HCT116 (cell line): ENCODE data around the gene CTSW. TPM values are rescaled to one million over a fixed set of nuclear protein-coding genes. Genes with fewer than 3 reads are reported as not detected.

Source experiments
- ATAC-seq: fragments of 200-7000 bp; cut with Tn5 transposase; 2 replicates; pipeline ENCODE4 v1.9.1; 2020; ENCODE audit warnings: mild to moderate bottlenecking, moderate library complexity
- BruUV-seq: library from RNA; stranded (reverse); fragments of 400-500 nt; replicated peaks from 2 replicates; lab custom pipeline; 2021; lab: Mats Ljungman, UMichigan
- CTCF ChIA-PET: fragments of 300-600 bp; sonication (Branson Sonifier 250); formaldehyde crosslinking; loops from one replicate; lab custom pipeline; 2021; ENCODE audit warnings: antibody characterized with exemption; lab: Charles Lee
- POLR2A ChIA-PET: fragments of 300-600, 350-600 bp; sonication (Branson Sonifier 250); formaldehyde crosslinking; loops from one replicate; lab custom pipeline; 2021; ENCODE audit warnings: antibody characterized with exemption; lab: Charles Lee
- RAD21 ChIA-PET, 2 experiments: fragments of 300-600 bp; sonication (Branson Sonifier 250); formaldehyde crosslinking; loops; one replicate each; lab custom pipeline; 2023; ENCODE audit warnings: low total read pairs in 2 of 2; ENCODE audit not compliant: uncharacterized antibody in 2 of 2, unreplicated experiment in 2 of 2, low non-redundant PET in 1 of 2; lab: Charles Lee
- DNase-seq: peaks from one replicate; pipeline ENCODE4 v3.0.0-alpha.2; 2010; ENCODE audit warnings: low read depth, low spot score
- H2AFZ ChIP-seq: fragments of 200-600 bp; shearing (Covaris generic), sonication (generic); 2 replicates; pipeline ENCODE4 v1.6.1; 2017; ENCODE audit warnings: low read depth, mixed run types, mixed read lengths, antibody characterized with exemption, low read length; ENCODE audit not compliant: poor library complexity, severe bottlenecking
- H3K27ac ChIP-seq: 2 replicates; pipeline ENCODE4 v1.5.1; 2012; ENCODE audit warnings: low read depth, low read length
- H3K27me3 ChIP-seq: fragments of 200-600 bp; sonication (generic); 2 replicates; pipeline ENCODE4 v1.6.1; 2016; ENCODE audit warnings: mixed run types, low read length, mixed read lengths; ENCODE audit not compliant: insufficient read depth
- H3K36me3 ChIP-seq, 2 experiments: fragments of 200-500 bp in 1 of 2; fragments of 200-600 bp in 1 of 2; sonication (Bioruptor generic) in 1 of 2; sonication (generic) in 1 of 2; 2 replicates each; pipeline versions ENCODE4 v1.5.1 to v1.6.1; 2014 to 2016; ENCODE audit warnings: low read length in 2 of 2, inconsistent platforms in 1 of 2, mixed read lengths in 1 of 2, mixed run types in 1 of 2; ENCODE audit not compliant: insufficient read depth in 2 of 2, control insufficient read depth in 1 of 2
- H3K4me1 ChIP-seq, 2 experiments: fragments of 200-600 bp in 1 of 2; sonication (generic) in 1 of 2; 2 replicates each; pipeline versions ENCODE4 v1.5.1 to v1.6.1; 2012 to 2017; ENCODE audit warnings: low read length in 2 of 2, inconsistent platforms in 1 of 2, mild to moderate bottlenecking in 1 of 2, mixed read lengths in 1 of 2, mixed run types in 1 of 2, moderate library complexity in 1 of 2; ENCODE audit not compliant: insufficient read depth in 2 of 2, control insufficient read depth in 1 of 2
- H3K4me2 ChIP-seq: fragments of 200-600 bp; sonication (generic); 2 replicates; pipeline ENCODE4 v1.6.1; 2017; ENCODE audit warnings: mixed run types, low read length, mixed read lengths
- H3K4me3 ChIP-seq, 2 experiments: fragments of 200-600 bp in 1 of 2; sonication (generic) in 1 of 2; replicated peaks in 1 of 2; 2 replicates each; pipeline ENCODE4 v1.5.1; 2011 to 2016; ENCODE audit warnings: low read length in 2 of 2, control low read depth in 1 of 2, low read depth in 1 of 2, mild to moderate bottlenecking in 1 of 2, mixed read lengths in 1 of 2, mixed run types in 1 of 2
- H3K79me2 ChIP-seq: fragments of 200-600 bp; sonication (generic); 2 replicates; pipeline ENCODE4 v1.6.1; 2017; ENCODE audit warnings: mild to moderate bottlenecking, mixed run types, low read length, moderate library complexity, mixed read lengths; ENCODE audit not compliant: insufficient read depth
- H3K9ac ChIP-seq: fragments of 200-600 bp; sonication (generic); 2 replicates; pipeline ENCODE4 v1.6.1; 2016; ENCODE audit warnings: low read length, mixed read lengths
- H3K9me2 ChIP-seq: fragments of 200-600 bp; sonication (generic), shearing (Covaris generic); 2 replicates; pipeline ENCODE4 v1.6.1; 2017; ENCODE audit warnings: mixed run types, mild to moderate bottlenecking, moderate library complexity; ENCODE audit not compliant: insufficient read depth
- H3K9me3 ChIP-seq, 2 experiments: fragments of 200-500 bp in 1 of 2; fragments of 200-600 bp in 1 of 2; sonication (Bioruptor generic) in 1 of 2; sonication (generic) in 1 of 2; 2 replicates each; pipeline ENCODE4 v1.6.1; 2014 to 2017; ENCODE audit warnings: low read length in 2 of 2, mixed read lengths in 2 of 2, inconsistent platforms in 1 of 2, low read depth in 1 of 2, mild to moderate bottlenecking in 1 of 2, mixed run types in 1 of 2, moderate library complexity in 1 of 2; ENCODE audit not compliant: control insufficient read depth in 1 of 2, insufficient read depth in 1 of 2
- H4K20me1 ChIP-seq: fragments of 200-600 bp; sonication (generic), shearing (Covaris generic); 2 replicates; pipeline ENCODE4 v1.6.1; 2017; ENCODE audit warnings: mixed run types, mild to moderate bottlenecking, moderate library complexity; ENCODE audit not compliant: insufficient read depth
- CBX3 ChIP-seq: IDR thresholded peaks from 2 replicates; pipeline ENCODE4 v1.6.1; 2012; ENCODE audit warnings: low read depth
- CEBPB ChIP-seq: IDR thresholded peaks from 2 replicates; pipeline ENCODE4 v1.6.1; 2012; ENCODE audit warnings: low read depth
- ELF1 ChIP-seq: IDR thresholded peaks from 2 replicates; pipeline ENCODE4 v1.6.1; 2012; ENCODE audit warnings: low read depth, borderline replicate concordance
- EZH2 ChIP-seq: fragments of 200-600 bp; sonication (generic); IDR thresholded peaks from 2 replicates; pipeline ENCODE4 v1.6.1; 2017; ENCODE audit warnings: antibody characterized with exemption, mixed run types
- EZH2phosphoT487 ChIP-seq: fragments of 200-600 bp; IDR thresholded peaks from 2 replicates; pipeline ENCODE4 v1.6.1; 2018; ENCODE audit warnings: antibody characterized with exemption, borderline replicate concordance
- JUND ChIP-seq: IDR thresholded peaks from 2 replicates; pipeline ENCODE4 v1.6.1; 2012
- POLR2A ChIP-seq: IDR thresholded peaks from 2 replicates; pipeline ENCODE4 v1.7.0; 2011; ENCODE audit warnings: borderline replicate concordance; ENCODE audit not compliant: insufficient read depth, insufficient read length; ENCODE audit errors: extremely low read depth
- POLR2AphosphoS5 ChIP-seq: IDR thresholded peaks from 2 replicates; pipeline ENCODE4 v1.6.1; 2011; ENCODE audit warnings: mild to moderate bottlenecking, low read depth, low read length, moderate library complexity
- RAD21 ChIP-seq: IDR thresholded peaks from 2 replicates; pipeline ENCODE4 v1.6.1; 2012; ENCODE audit warnings: low read depth, mild to moderate bottlenecking
- SIN3A ChIP-seq: IDR thresholded peaks from 2 replicates; pipeline ENCODE4 v1.6.1; 2012; ENCODE audit warnings: low read depth
- SRF ChIP-seq: IDR thresholded peaks from 2 replicates; pipeline ENCODE4 v1.6.1; 2012; ENCODE audit warnings: low read depth
- YY1 ChIP-seq: IDR thresholded peaks from 2 replicates; pipeline ENCODE4 v1.6.1; 2011; ENCODE audit warnings: low read length, low read depth, moderate library complexity, mild to moderate bottlenecking; ENCODE audit not compliant: insufficient replicate concordance; ENCODE audit errors: extremely low read depth
- ZFX ChIP-seq: fragments of 450-650 bp; IDR thresholded peaks from 2 replicates; pipeline ENCODE4 v1.6.1; 2017
- ZNF274 ChIP-seq: fragments of 200-500 bp; sonication (Bioruptor generic); IDR thresholded peaks from 2 replicates; pipeline ENCODE4 v1.6.1; 2014; ENCODE audit warnings: mild to moderate bottlenecking, low read depth, low read length, inconsistent platforms
- intact Hi-C: fragments of 100-400 bp; cut with micrococcal nuclease; formaldehyde crosslinking; loops from 2 replicates; pipeline ENCODE4 v1.10.0; 2022
- total RNA-seq: library from RNA; stranded (reverse); gene quantifications from one replicate; pipeline ENCODE4 v1.2.1, GENCODE V29; 2021; ENCODE audit not compliant: unreplicated experiment
- TF ChIP-seq, protein P1 (sequence below): IDR thresholded peaks from 2 replicates; pipeline ENCODE4 v1.6.1; 2012
- TF ChIP-seq, protein P2 (sequence below): IDR thresholded peaks from 2 replicates; pipeline ENCODE4 v1.6.1; 2012
- TF ChIP-seq, protein P3 (sequence below): IDR thresholded peaks from 2 replicates; pipeline ENCODE4 v1.6.1; 2011; ENCODE audit warnings: mild to moderate bottlenecking, low read length, moderate library complexity; ENCODE audit not compliant: insufficient replicate concordance; ENCODE audit errors: extremely low read depth
- TF ChIP-seq, protein P4 (sequence below), 3 experiments: fragments of 200-600 bp in 1 of 3; sonication (generic) in 1 of 3; IDR thresholded peaks in 2 of 3; conservative IDR thresholded peaks in 1 of 3; 2 replicates each; pipeline ENCODE4 v1.5.1; 2012 to 2017; ENCODE audit warnings: low read depth in 2 of 3, low read length in 2 of 3, antibody characterized with exemption in 1 of 3, borderline replicate concordance in 1 of 3, control low read depth in 1 of 3, mild to moderate bottlenecking in 1 of 3, mixed read lengths in 1 of 3, mixed run types in 1 of 3, moderate library complexity in 1 of 3; ENCODE audit not compliant: insufficient read depth in 1 of 3

The CTSW gene
- total RNA-seq, 1 experiment from 2014 or later, result not detected

DNA sequence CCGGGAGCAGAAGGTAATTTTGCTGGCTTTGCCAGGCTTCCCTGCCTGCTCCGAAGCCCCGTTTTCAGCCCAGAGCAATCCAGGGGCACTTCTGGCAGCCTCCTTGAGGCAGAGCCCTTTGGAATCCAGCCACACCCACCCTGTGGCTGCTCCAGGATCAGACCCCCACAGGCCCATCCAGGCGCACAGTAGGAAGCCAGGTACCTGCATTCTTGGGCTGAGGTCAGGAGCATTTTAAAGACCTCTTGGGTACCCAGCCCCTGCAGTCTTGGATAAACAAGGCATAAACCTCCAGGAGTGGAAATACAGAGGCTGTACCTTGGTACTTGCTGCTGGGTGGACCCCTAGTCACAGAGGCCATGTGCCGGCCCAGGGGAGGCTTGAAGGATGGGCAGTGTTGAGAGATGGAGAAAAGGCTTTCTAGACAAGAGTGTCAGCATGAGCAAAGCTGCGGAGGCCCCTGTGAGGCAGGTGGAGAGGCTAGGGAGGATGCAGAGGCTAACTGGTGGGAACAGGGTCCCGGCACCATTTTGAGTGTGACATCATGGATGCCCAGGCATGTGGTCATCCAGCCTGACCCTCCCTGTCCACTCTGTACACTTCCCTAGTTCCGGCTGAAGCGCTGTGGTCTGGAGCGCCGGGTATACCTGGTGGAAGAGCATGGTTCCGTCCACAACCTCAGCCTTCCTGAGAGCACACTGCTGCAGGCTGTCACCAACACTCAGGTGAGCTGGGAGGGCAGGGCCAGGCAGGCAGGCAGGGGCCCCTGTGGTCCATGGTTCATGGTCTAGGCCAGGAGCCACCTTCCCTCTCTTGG, 15.5 kb upstream of the CTSW start:
- ChIA-PET RAD21 (interaction anchor here in 1 of 2 experiments (0.6 kb wide), 1 partner anchor 272 kb away, joined by 3 read pairs; no protein-coding TSS in a partner anchor), POLR2A (no interaction called here), CTCF (no interaction called here)
- Histone ChIP-seq H3K36me3 (peaks cover 7 to 18% of the 10 kb centered on the region in 2 experiments; a peak in 3 of 4 replicates), H3K9ac (no peak overlapping the region), H2AFZ (no peak overlapping the region), H3K27me3 (no peaks in the 10 kb centered on the region), H3K27ac (no peak overlapping the region), H3K4me3 (no peak overlapping the region), H3K4me1 (peaks cover 10 to 22% of the 10 kb centered on the region in 2 experiments), H4K20me1 (no peaks in the 10 kb centered on the region), H3K4me2 (no peak overlapping the region), H3K79me2 (peaks cover 22% of the 10 kb centered on the region), H3K9me2 (no peaks in the 10 kb centered on the region), H3K9me3 (no peaks in the 10 kb centered on the region)
- DNase-seq (no peak), ATAC-seq (no peak)
- no TSS peak for BruUV-seq
- no peak for TF ChIP-seq YY1
- no peak for TF ChIP-seq CEBPB
- TF ChIP-seq, protein P1, sequence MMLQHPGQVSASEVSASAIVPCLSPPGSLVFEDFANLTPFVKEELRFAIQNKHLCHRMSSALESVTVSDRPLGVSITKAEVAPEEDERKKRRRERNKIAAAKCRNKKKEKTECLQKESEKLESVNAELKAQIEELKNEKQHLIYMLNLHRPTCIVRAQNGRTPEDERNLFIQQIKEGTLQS, result no peak
- no peak for TF ChIP-seq EZH2
- no peak for TF ChIP-seq SRF
- no peak for TF ChIP-seq POLR2AphosphoS5
- TF ChIP-seq, protein P2, sequence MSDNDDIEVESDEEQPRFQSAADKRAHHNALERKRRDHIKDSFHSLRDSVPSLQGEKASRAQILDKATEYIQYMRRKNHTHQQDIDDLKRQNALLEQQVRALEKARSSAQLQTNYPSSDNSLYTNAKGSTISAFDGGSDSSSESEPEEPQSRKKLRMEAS, result no peak
- no peak for TF ChIP-seq EZH2phosphoT487
- no peak for TF ChIP-seq JUND
- TF ChIP-seq CBX3, result no peak
- TF ChIP-seq, protein P3, sequence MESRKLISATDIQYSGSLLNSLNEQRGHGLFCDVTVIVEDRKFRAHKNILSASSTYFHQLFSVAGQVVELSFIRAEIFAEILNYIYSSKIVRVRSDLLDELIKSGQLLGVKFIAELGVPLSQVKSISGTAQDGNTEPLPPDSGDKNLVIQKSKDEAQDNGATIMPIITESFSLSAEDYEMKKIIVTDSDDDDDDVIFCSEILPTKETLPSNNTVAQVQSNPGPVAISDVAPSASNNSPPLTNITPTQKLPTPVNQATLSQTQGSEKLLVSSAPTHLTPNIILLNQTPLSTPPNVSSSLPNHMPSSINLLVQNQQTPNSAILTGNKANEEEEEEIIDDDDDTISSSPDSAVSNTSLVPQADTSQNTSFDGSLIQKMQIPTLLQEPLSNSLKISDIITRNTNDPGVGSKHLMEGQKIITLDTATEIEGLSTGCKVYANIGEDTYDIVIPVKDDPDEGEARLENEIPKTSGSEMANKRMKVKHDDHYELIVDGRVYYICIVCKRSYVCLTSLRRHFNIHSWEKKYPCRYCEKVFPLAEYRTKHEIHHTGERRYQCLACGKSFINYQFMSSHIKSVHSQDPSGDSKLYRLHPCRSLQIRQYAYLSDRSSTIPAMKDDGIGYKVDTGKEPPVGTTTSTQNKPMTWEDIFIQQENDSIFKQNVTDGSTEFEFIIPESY, result no peak
- no peak for TF ChIP-seq RAD21
- TF ChIP-seq, protein P4, sequence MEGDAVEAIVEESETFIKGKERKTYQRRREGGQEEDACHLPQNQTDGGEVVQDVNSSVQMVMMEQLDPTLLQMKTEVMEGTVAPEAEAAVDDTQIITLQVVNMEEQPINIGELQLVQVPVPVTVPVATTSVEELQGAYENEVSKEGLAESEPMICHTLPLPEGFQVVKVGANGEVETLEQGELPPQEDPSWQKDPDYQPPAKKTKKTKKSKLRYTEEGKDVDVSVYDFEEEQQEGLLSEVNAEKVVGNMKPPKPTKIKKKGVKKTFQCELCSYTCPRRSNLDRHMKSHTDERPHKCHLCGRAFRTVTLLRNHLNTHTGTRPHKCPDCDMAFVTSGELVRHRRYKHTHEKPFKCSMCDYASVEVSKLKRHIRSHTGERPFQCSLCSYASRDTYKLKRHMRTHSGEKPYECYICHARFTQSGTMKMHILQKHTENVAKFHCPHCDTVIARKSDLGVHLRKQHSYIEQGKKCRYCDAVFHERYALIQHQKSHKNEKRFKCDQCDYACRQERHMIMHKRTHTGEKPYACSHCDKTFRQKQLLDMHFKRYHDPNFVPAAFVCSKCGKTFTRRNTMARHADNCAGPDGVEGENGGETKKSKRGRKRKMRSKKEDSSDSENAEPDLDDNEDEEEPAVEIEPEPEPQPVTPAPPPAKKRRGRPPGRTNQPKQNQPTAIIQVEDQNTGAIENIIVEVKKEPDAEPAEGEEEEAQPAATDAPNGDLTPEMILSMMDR (IDR thresholded peaks at IDR 0.05 in 2 of 3, conservative IDR thresholded peaks at IDR 0.05 in 1 of 3; ENCODE audit: borderline replicate concordance in 1 of 3, insufficient read depth in 1 of 3, low read depth in 2 of 3, low read length in 2 of 3), result no peak
- no peak for TF ChIP-seq ZNF274
- no peak for TF ChIP-seq POLR2A
- no peak for TF ChIP-seq ELF1
- TF ChIP-seq ZFX, result no peak
- TF ChIP-seq SIN3A, result no peak
- intact Hi-C loops, result no loop called here
